OCI-LY1 (cell line): ENCODE results near the gene CPAMD8.

Source experiments
- H2AFZ ChIP-seq: fragments of 200-600 bp; sonication (generic), shearing (Covaris generic); 2 replicates; pipeline ENCODE4 v1.6.0; 2014; ENCODE audit warnings: antibody characterized with exemption, mild to moderate bottlenecking, low read length
- H3F3A ChIP-seq: fragments of 200-600 bp; sonication (generic), shearing (Covaris generic); 2 replicates; pipeline ENCODE4 v1.6.0; 2014; ENCODE audit warnings: mild to moderate bottlenecking, antibody characterized with exemption, low read length, moderate library complexity; ENCODE audit not compliant: insufficient read depth
- H3K27ac ChIP-seq: fragments of 200-600 bp; sonication (generic); 2 replicates; pipeline ENCODE4 v1.5.1; 2014; ENCODE audit warnings: low read length, mixed run types, mild to moderate bottlenecking, low read depth; ENCODE audit not compliant: poor library complexity, severe bottlenecking
- H3K27me3 ChIP-seq: fragments of 200-600 bp; sonication (generic); 2 replicates; pipeline ENCODE4 v1.6.0; 2014; ENCODE audit warnings: antibody characterized with exemption, mild to moderate bottlenecking, low read length, moderate library complexity; ENCODE audit not compliant: insufficient read depth
- H3K36me3 ChIP-seq: fragments of 200-600 bp; sonication (generic); 2 replicates; pipeline ENCODE4 v1.6.1; 2014; ENCODE audit warnings: mild to moderate bottlenecking, antibody characterized with exemption, low read length, moderate library complexity, mixed read lengths; ENCODE audit not compliant: insufficient read depth
- H3K4me1 ChIP-seq: fragments of 200-600 bp; sonication (generic); 2 replicates; pipeline ENCODE4 v1.5.1; 2014; ENCODE audit warnings: mild to moderate bottlenecking, low read length, moderate library complexity; ENCODE audit not compliant: insufficient read depth, severe bottlenecking
- H3K4me2 ChIP-seq: fragments of 200-600 bp; sonication (generic), shearing (Covaris generic); 2 replicates; pipeline ENCODE4 v1.6.1; 2014; ENCODE audit warnings: low read length
- H3K4me3 ChIP-seq: fragments of 200-600 bp; sonication (generic); 2 replicates; pipeline ENCODE4 v1.5.1; 2014; ENCODE audit warnings: low read length, low read depth, mild to moderate bottlenecking, mixed read lengths; ENCODE audit not compliant: poor library complexity, severe bottlenecking
- H3K79me2 ChIP-seq: fragments of 200-600 bp; shearing (Covaris generic); 2 replicates; pipeline ENCODE4 v1.6.1; 2016; ENCODE audit warnings: mixed run types, low read length, mixed read lengths; ENCODE audit not compliant: insufficient read depth
- H3K9ac ChIP-seq: fragments of 200-600 bp; sonication (generic), shearing (Covaris generic); 2 replicates; pipeline ENCODE4 v1.6.1; 2014; ENCODE audit warnings: mild to moderate bottlenecking, low read length, mixed read lengths
- H3K9me2 ChIP-seq: fragments of 200-600 bp; sonication (generic), shearing (Covaris generic); 2 replicates; pipeline ENCODE4 v1.6.1; 2014; ENCODE audit warnings: low read depth, mild to moderate bottlenecking, low read length, mixed read lengths
- H3K9me3 ChIP-seq: fragments of 200-600 bp; shearing (Covaris generic); 2 replicates; pipeline ENCODE4 v1.6.1; 2014; ENCODE audit warnings: low read length, mixed read lengths
- H4K20me1 ChIP-seq: fragments of 200-600 bp; sonication (generic), shearing (Covaris generic); 2 replicates; pipeline ENCODE4 v1.6.0; 2016; ENCODE audit warnings: mild to moderate bottlenecking, low read length; ENCODE audit not compliant: insufficient read depth
- CTCF ChIP-seq: fragments of 200-600 bp; sonication (generic), shearing (Covaris generic); IDR thresholded peaks from 2 replicates; pipeline ENCODE4 v1.5.1; 2017; ENCODE audit warnings: mild to moderate bottlenecking, antibody characterized with exemption, low read length, moderate library complexity, mixed read lengths
- EZH2 ChIP-seq: fragments of 200-600 bp; sonication (generic), shearing (Covaris generic); IDR thresholded peaks from 2 replicates; pipeline ENCODE4 v1.8.0; 2017; ENCODE audit warnings: borderline replicate concordance, mixed run types, mild to moderate bottlenecking, antibody characterized with exemption, low read length, moderate library complexity, mixed read lengths

The CPAMD8 gene

GRCh38 chr19:16978839-16979802, 47.5 kb downstream of the CPAMD8 start:
- Histone ChIP-seq H3K79me2 (no peaks in the 10 kb centered on the region), H3K9me2 (no peaks in the 10 kb centered on the region), H2AFZ (no peak overlapping the region), H3K27me3 (no peaks in the 10 kb centered on the region), H3K4me2 (no peak overlapping the region), H3K27ac (no peak overlapping the region), H4K20me1 (no peaks in the 10 kb centered on the region), H3K4me1 (no peaks in the 10 kb centered on the region), H3K9me3 (no peaks in the 10 kb centered on the region), H3F3A (no peaks in the 10 kb centered on the region), H3K36me3 (no peaks in the 10 kb centered on the region), H3K4me3 (no peak overlapping the region), H3K9ac (no peak overlapping the region)
- TF ChIP-seq EZH2 (no peak), CTCF (no peak)

DNA sequence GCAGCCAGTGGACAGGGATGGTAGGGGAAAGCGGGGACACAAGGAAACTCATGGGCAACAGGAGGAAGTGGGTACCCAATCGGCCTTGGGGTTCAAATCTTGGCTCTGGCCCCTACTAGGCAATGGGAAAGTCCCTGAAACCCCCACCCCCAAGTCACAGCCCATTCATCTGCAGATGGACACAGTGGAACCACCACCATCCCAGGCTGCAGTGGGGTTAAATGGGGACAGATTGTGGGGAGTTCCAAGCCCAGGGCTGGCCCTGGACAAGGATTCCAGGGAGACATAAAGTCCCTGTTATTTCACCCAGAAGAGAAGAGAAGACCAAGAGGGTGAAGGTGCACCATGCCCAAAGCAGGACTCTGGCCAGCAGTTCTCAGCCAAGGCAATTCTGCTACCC, 48.5 kb downstream of the CPAMD8 start:
- Histone ChIP-seq H3K9me2 (no peaks in the 10 kb centered on the region), H3K79me2 (no peaks in the 10 kb centered on the region), H3F3A (no peaks in the 10 kb centered on the region), H3K36me3 (no peaks in the 10 kb centered on the region), H3K4me2 (no peak overlapping the region), H3K4me1 (no peaks in the 10 kb centered on the region), H4K20me1 (no peaks in the 10 kb centered on the region), H3K9ac (no peak overlapping the region), H3K27ac (no peak overlapping the region), H2AFZ (no peak overlapping the region), H3K4me3 (no peak overlapping the region), H3K9me3 (no peaks in the 10 kb centered on the region), H3K27me3 (no peaks in the 10 kb centered on the region)
- TF ChIP-seq CTCF (no peak), EZH2 (no peak)

- no peak overlapping the region for H3K27ac ChIP-seq
- no peak for TF ChIP-seq EZH2
- no peak for TF ChIP-seq CTCF
These were observed 49.3 kb downstream of the CPAMD8 start for GRCh38 chr19:16977306-16977705.

More at GRCh38 chr19:16977306-16977705, 49.3 kb downstream of the CPAMD8 start:
- no peak overlapping the region for H3K4me2 ChIP-seq
- no peak overlapping the region for H3K9ac ChIP-seq
- no peak overlapping the region for H3K4me3 ChIP-seq
- no peaks in the 10 kb centered on the region for H3K27me3 ChIP-seq
- H4K20me1 ChIP-seq, result no peaks in the 10 kb centered on the region
- H3K9me2 ChIP-seq, result no peaks in the 10 kb centered on the region
- H2AFZ ChIP-seq, result no peak overlapping the region
- H3K4me1 ChIP-seq, result no peaks in the 10 kb centered on the region
- no peaks in the 10 kb centered on the region for H3K79me2 ChIP-seq
- no peaks in the 10 kb centered on the region for H3K9me3 ChIP-seq
- H3F3A ChIP-seq, result no peaks in the 10 kb centered on the region
- no peaks in the 10 kb centered on the region for H3K36me3 ChIP-seq
